ENCODE results near the gene TMEM52B.

DNA sequence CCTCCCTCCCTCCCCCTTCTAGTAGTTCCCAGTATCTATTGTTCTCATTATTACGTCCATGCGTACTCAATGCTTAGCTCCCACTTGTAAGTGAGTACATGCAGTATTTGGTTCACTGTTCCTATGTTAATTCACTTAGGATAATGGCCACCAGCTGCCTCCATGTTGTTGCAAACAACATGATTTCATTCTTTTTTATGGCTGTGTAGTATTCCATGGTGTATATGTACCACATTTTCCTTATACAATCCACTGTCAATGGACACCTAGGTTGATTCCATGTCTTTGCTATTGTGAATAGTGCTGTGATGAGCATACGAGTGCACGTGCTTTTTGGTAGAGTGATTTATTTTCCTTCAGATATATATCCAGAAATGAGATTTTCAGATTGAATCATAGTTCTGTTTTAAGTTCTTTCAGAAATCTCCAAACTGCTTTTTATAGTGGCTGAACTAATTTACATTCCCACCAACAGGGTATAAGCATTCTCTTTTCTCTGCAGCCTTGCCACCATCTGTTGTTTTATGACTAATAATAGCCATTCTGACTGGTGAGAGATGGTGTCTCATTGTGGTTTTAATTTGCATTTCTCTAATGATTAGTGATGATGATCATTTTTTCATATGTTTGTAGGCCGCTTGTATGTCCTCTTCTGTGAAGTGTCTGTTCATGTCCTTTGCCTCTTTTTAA lies 31.0 kb upstream of the TMEM52B start:
- TF ChIP-seq POLR2A (IDR thresholded peaks at IDR 0.05) = no peak
- TF ChIP-seq, protein P1, sequence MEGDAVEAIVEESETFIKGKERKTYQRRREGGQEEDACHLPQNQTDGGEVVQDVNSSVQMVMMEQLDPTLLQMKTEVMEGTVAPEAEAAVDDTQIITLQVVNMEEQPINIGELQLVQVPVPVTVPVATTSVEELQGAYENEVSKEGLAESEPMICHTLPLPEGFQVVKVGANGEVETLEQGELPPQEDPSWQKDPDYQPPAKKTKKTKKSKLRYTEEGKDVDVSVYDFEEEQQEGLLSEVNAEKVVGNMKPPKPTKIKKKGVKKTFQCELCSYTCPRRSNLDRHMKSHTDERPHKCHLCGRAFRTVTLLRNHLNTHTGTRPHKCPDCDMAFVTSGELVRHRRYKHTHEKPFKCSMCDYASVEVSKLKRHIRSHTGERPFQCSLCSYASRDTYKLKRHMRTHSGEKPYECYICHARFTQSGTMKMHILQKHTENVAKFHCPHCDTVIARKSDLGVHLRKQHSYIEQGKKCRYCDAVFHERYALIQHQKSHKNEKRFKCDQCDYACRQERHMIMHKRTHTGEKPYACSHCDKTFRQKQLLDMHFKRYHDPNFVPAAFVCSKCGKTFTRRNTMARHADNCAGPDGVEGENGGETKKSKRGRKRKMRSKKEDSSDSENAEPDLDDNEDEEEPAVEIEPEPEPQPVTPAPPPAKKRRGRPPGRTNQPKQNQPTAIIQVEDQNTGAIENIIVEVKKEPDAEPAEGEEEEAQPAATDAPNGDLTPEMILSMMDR (IDR thresholded peaks at IDR 0.05) = no peak
